ENCODE results near the gene MPND. TPM values are rescaled to one million over a fixed set of nuclear protein-coding genes. Genes with fewer than 3 reads are reported as not detected.

Gene MPND
- total RNA-seq, 2 donors from 2014 or later: 5.8 to 10.8 TPM

DNA sequence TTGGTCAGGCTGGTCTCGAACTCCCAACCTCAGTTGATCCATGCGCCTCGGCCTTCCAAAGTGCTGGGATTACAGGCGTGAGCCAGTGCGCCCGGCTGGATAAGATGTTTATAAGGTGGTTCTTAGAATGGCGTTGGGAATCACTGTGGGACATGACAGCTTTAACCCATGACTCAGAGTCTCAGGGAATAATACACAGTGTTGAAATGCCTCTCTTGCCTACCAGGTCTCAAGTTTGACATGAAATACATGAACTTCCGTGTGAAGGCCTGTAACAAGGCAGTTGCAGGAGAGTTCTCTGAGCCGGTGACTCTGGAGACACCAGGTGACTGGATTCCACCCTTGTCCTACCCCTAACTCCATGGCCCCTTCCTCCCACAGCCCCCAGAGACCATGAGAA lies 26.4 kb upstream of the MPND start:
- H3K36me3 ChIP-seq: no peaks in the 10 kb centered on the region
- TF ChIP-seq, protein P1, sequence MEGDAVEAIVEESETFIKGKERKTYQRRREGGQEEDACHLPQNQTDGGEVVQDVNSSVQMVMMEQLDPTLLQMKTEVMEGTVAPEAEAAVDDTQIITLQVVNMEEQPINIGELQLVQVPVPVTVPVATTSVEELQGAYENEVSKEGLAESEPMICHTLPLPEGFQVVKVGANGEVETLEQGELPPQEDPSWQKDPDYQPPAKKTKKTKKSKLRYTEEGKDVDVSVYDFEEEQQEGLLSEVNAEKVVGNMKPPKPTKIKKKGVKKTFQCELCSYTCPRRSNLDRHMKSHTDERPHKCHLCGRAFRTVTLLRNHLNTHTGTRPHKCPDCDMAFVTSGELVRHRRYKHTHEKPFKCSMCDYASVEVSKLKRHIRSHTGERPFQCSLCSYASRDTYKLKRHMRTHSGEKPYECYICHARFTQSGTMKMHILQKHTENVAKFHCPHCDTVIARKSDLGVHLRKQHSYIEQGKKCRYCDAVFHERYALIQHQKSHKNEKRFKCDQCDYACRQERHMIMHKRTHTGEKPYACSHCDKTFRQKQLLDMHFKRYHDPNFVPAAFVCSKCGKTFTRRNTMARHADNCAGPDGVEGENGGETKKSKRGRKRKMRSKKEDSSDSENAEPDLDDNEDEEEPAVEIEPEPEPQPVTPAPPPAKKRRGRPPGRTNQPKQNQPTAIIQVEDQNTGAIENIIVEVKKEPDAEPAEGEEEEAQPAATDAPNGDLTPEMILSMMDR (IDR thresholded peaks at IDR 0.05): no peak
- ATAC-seq (ENCODE audit: insufficient number of reproducible peaks, low FRiP score, low read depth) (no peak), DNase-seq (ENCODE audit: low spot score) (no peak)
- no peak overlapping the region for H3K4me3 ChIP-seq
- no peaks in the 10 kb centered on the region for H3K27me3 ChIP-seq (replicated peaks; ENCODE audit: insufficient read depth)
- H3K9me3 ChIP-seq: no peaks in the 10 kb centered on the region
- H3K4me1 ChIP-seq (ENCODE audit: control insufficient read depth in 1 of 2, low read depth in 2 of 2): no peaks in the 10 kb centered on the region
- H3K27ac ChIP-seq: no peak overlapping the region

DNA sequence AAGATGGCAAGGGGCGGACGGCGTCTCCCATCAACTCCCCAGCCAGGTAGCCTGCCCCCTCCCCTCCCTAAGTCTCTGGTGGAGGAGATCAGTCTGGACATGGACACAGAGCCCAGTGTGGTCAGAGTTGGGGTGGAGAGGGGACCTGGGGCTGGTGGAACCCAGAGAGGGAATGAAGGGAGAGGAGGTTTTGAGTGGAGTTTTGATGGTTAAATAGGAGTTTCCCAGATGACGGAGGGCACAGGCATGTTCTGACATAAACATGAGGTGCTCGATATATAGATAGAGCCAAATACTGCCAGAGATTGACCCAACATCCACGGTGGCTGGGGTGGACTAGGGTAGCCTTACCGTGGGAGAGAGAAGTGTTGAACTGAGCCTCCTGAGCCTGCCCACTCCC lies 24.9 kb upstream of the MPND start:
- DNase-seq (ENCODE audit: low spot score): no peak
- Histone ChIP-seq H3K27ac (no peak overlapping the region), H3K36me3 (no peaks in the 10 kb centered on the region), H3K9me3 (no peaks in the 10 kb centered on the region), H3K27me3 (replicated peaks; ENCODE audit: insufficient read depth) (no peaks in the 10 kb centered on the region), H3K4me3 (no peak overlapping the region), H3K4me1 (ENCODE audit: control insufficient read depth in 1 of 2, low read depth in 2 of 2) (no peaks in the 10 kb centered on the region)
- TF ChIP-seq, protein P1 (IDR thresholded peaks at IDR 0.05): no peak
- no peak for ATAC-seq (ENCODE audit: insufficient number of reproducible peaks, low FRiP score, low read depth)

DNA sequence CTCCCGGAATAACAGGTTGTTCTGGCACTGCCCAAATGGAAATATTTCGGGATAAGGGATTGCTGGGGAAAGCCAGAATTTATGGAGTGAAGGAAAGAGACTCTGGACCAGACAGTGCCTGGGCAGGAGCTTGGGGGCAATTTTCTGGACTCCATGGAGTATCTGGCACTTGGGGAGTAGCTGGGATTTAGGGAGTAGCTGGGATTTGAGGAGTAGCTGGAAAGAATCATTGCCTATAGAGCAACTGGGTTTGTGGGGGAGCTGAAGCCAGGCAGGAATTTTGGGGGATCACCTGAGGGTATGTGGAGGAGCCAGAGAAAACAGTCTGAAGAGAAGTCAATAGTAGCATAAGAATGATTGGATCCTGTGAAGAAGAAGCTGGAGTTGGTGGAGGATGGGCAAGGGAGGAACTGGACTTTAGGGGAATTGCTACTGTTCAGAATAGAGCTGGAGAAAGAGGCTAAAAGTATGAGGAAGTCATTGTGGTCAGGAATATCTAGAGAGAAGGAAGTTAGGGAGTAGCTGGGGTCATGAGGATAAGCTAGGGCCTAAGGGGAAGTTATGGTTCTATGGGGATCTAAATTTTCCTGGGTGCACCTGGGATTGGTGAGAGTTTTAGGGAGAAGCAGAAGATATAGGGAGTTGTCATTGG lies 24.2 kb upstream of the MPND start:
- no peak overlapping the region for H3K4me3 ChIP-seq
- ATAC-seq (ENCODE audit: insufficient number of reproducible peaks, low FRiP score, low read depth): no peak
- H3K36me3 ChIP-seq: no peaks in the 10 kb centered on the region
- no peak for DNase-seq (ENCODE audit: low spot score)
- TF ChIP-seq, protein P1 (IDR thresholded peaks at IDR 0.05): no peak
- no peaks in the 10 kb centered on the region for H3K27me3 ChIP-seq (replicated peaks; ENCODE audit: insufficient read depth)
- H3K9me3 ChIP-seq: no peaks in the 10 kb centered on the region
- H3K4me1 ChIP-seq (ENCODE audit: control insufficient read depth in 1 of 2, low read depth in 2 of 2): no peaks in the 10 kb centered on the region
- no peak overlapping the region for H3K27ac ChIP-seq

DNA sequence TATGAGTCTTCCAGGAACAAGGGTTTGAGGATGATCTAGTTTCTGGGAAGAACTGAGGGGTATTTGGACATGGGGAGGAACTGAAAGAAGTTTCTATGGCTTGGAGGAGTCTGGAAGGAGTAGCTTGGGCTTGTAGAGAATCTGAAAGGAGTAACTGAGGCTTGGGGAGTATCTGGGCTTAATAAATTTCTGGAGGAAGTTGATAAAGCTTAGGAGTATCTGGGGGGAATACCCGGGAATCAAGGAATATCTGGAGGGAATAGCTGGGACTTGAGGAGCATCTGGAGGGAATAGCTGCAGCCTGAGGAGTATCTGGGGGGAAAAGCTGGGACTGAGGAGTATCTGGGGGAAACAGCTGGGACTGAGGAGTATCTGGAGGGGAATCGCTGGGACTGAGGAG lies 22.9 kb upstream of the MPND start:
- H3K27ac ChIP-seq: no peak overlapping the region
- TF ChIP-seq, protein P1 (IDR thresholded peaks at IDR 0.05): no peak
- no peaks in the 10 kb centered on the region for H3K36me3 ChIP-seq
- H3K4me1 ChIP-seq (ENCODE audit: control insufficient read depth in 1 of 2, low read depth in 2 of 2): no peaks in the 10 kb centered on the region
- ATAC-seq (ENCODE audit: insufficient number of reproducible peaks, low FRiP score, low read depth) (no peak), DNase-seq (ENCODE audit: low spot score) (no peak)
- no peaks in the 10 kb centered on the region for H3K9me3 ChIP-seq
- H3K4me3 ChIP-seq: no peak overlapping the region
- no peaks in the 10 kb centered on the region for H3K27me3 ChIP-seq (replicated peaks; ENCODE audit: insufficient read depth)

DNA sequence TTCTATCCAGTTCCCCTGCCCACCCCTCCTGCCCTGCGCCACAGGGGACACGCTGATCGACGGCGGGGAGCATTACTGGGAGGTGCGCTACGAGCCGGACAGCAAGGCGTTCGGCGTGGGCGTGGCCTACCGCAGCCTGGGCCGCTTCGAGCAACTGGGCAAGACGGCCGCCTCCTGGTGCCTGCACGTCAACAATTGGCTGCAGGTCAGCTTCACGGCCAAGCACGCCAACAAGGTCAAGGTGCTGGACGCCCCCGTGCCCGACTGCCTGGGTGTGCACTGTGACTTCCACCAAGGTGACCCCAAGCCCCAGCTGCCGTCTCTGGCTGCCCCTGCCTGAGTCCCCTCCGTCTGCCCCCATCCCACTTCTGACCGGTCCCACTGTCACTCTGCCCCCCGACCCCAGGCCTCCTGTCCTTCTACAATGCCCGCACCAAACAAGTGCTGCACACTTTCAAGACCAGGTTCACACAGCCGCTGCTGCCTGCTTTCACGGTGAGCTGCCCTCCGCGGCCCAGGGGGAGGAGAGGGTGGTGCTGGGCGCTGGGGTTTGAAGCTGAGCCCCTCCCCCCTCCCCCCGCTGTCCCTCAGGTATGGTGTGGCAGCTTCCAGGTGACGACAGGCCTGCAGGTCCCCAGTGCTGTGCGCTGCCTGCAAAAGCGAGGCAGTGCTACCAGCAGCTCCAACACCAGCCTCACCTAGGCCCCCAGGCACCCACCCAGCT lies 20.3 kb upstream of the MPND start:
- Histone ChIP-seq H3K27ac (no peak overlapping the region), H3K4me1 (ENCODE audit: control insufficient read depth in 1 of 2, low read depth in 2 of 2) (peaks cover 5 to 13% of the 10 kb centered on the region in 2 donors), H3K9me3 (no peaks in the 10 kb centered on the region), H3K27me3 (replicated peaks; ENCODE audit: insufficient read depth) (no peaks in the 10 kb centered on the region), H3K4me3 (no peak overlapping the region), H3K36me3 (no peaks in the 10 kb centered on the region)
- ATAC-seq (ENCODE audit: insufficient number of reproducible peaks, low FRiP score, low read depth) (no peak), DNase-seq (ENCODE audit: low spot score) (no peak)
- TF ChIP-seq, protein P1 (IDR thresholded peaks at IDR 0.05): no peak

All from thoracic aorta (tissue), 2 donors.